Ascending aorta (tissue), 2 donors: ENCODE measurements around the gene EVC2. TPM values are rescaled to one million over a fixed set of nuclear protein-coding genes. Genes with fewer than 3 reads are reported as not detected.
A peak's percentile ranks its signal among the peaks of the same experiment; 100 is the strongest.

Source experiments
- DNase-seq, 2 donors: peaks; one replicate each; pipeline ENCODE4 v3.0.0-alpha.2; 2019; ENCODE audit warnings: low spot score in 2 of 2
- H3K27ac ChIP-seq, 2 donors: fragments of 200-600 bp; sonication (generic); one replicate each; pipeline ENCODE4 v1.5.1; 2016 to 2017; ENCODE audit warnings: mild to moderate bottlenecking in 1 of 2
- H3K27me3 ChIP-seq: fragments of 200-600 bp; sonication (generic); one replicate; pipeline ENCODE4 v1.5.1; 2017
- H3K36me3 ChIP-seq, 2 donors: fragments of 200-600 bp; sonication (generic); one replicate each; pipeline ENCODE4 v1.5.1; 2016
- H3K4me1 ChIP-seq, 2 donors: fragments of 200-600 bp; sonication (generic); one replicate each; pipeline ENCODE4 v1.5.1; 2016 to 2017; ENCODE audit warnings: mild to moderate bottlenecking in 1 of 2
- H3K4me3 ChIP-seq, 2 donors: fragments of 200-600 bp; sonication (generic); one replicate each; pipeline ENCODE4 v1.5.1; 2016 to 2017; ENCODE audit warnings: mild to moderate bottlenecking in 1 of 2
- H3K9me3 ChIP-seq, 2 donors: fragments of 200-600 bp; sonication (generic); one replicate each; pipeline ENCODE4 v1.5.1; 2016
- intact Hi-C: fragments of 100-400 bp; cut with DNase I; formaldehyde crosslinking; loops from one replicate; pipeline ENCODE4 v1.15.1; 2023
- total RNA-seq: library from RNA; depleted of rRNA; stranded (reverse); fragments of >200 nt; gene quantifications from one replicate; pipeline ENCODE4 v1.1.0, GENCODE V29; 2016
- TF ChIP-seq, protein P1 (sequence below), 3 experiments: fragments of 200-600 bp in 2 of 3; fragments of 450-650 bp in 1 of 3; sonication (generic) in 2 of 3; IDR thresholded peaks; one replicate each; pipeline ENCODE4 v1.5.1; 2016 to 2019; ENCODE audit warnings: antibody characterized with exemption in 3 of 3, mild to moderate bottlenecking in 1 of 3, moderate library complexity in 1 of 3

EVC2 gene
- total RNA-seq, 1 donor from 2014 or later, result 5.7 TPM

DNA sequence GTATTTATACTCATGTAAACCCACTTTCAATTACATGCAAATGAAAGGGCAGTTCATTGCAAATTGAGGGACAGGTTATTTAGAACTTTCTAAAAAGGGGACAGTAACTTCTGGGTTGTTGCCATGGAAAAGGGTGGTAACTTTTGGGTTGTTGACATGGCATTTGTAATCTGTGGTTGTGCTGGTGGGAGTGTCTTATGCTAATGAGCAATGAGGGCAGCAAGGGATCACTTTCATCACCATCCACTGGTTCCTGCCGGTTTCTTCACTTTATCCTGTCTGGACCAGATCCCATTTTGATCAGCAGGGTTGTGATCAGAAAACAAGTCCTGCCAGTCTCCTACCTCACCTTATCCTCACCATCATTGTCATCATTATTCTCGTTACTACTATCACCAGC, 34.6 kb upstream of the EVC2 start:
- TF ChIP-seq, protein P1, sequence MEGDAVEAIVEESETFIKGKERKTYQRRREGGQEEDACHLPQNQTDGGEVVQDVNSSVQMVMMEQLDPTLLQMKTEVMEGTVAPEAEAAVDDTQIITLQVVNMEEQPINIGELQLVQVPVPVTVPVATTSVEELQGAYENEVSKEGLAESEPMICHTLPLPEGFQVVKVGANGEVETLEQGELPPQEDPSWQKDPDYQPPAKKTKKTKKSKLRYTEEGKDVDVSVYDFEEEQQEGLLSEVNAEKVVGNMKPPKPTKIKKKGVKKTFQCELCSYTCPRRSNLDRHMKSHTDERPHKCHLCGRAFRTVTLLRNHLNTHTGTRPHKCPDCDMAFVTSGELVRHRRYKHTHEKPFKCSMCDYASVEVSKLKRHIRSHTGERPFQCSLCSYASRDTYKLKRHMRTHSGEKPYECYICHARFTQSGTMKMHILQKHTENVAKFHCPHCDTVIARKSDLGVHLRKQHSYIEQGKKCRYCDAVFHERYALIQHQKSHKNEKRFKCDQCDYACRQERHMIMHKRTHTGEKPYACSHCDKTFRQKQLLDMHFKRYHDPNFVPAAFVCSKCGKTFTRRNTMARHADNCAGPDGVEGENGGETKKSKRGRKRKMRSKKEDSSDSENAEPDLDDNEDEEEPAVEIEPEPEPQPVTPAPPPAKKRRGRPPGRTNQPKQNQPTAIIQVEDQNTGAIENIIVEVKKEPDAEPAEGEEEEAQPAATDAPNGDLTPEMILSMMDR (IDR thresholded peaks at IDR 0.05), result no peak
- H3K36me3 ChIP-seq, result peaks cover 17 to 42% of the 10 kb centered on the region in 2 donors
- H3K4me1 ChIP-seq, result peaks cover 5 to 9% of the 10 kb centered on the region in 2 donors

GRCh38 chr4:5742388-5742787, 34.0 kb upstream of the EVC2 start:
- no peaks in the 10 kb centered on the region for H3K27me3 ChIP-seq
- DNase-seq, result no peak
- intact Hi-C loops, result no loop called here
- no peak overlapping the region for H3K27ac ChIP-seq
- peaks cover 5 to 6% of the 10 kb centered on the region in 2 donors for H3K4me1 ChIP-seq
- H3K4me3 ChIP-seq, result no peak overlapping the region
- TF ChIP-seq, protein P1 (IDR thresholded peaks at IDR 0.05), result no peak
- H3K9me3 ChIP-seq, result no peaks in the 10 kb centered on the region
- H3K36me3 ChIP-seq, result peaks cover 17 to 44% of the 10 kb centered on the region in 2 donors

More for the DNA sequence above, 34.6 kb upstream of the EVC2 start:
- intact Hi-C loops, result no loop called here
- no peak overlapping the region for H3K27ac ChIP-seq
- no peaks in the 10 kb centered on the region for H3K9me3 ChIP-seq
- no peak for DNase-seq
- H3K4me3 ChIP-seq, result no peak overlapping the region
- H3K27me3 ChIP-seq, result no peaks in the 10 kb centered on the region

- no peaks in the 10 kb centered on the region for H3K9me3 ChIP-seq
- no peak overlapping the region for H3K27ac ChIP-seq
- H3K4me1 ChIP-seq, result no peaks in the 10 kb centered on the region
- intact Hi-C loops, result no loop called here
- H3K4me3 ChIP-seq, result no peak overlapping the region
- H3K27me3 ChIP-seq, result no peaks in the 10 kb centered on the region
- DNase-seq, result no peak
- TF ChIP-seq, protein P1 (IDR thresholded peaks at IDR 0.05), result no peak
- H3K36me3 ChIP-seq, result peaks cover 22 to 60% of the 10 kb centered on the region in 2 donors
Measured at GRCh38 chr4:5738061-5738460, 29.7 kb upstream of the EVC2 start.

GRCh38 chr4:5735463-5735862, 27.1 kb upstream of the EVC2 start:
- H3K9me3 ChIP-seq, result no peaks in the 10 kb centered on the region
- intact Hi-C loops, result no loop called here
- H3K27me3 ChIP-seq, result no peaks in the 10 kb centered on the region
- no peak overlapping the region for H3K27ac ChIP-seq
- no peak overlapping the region for H3K4me3 ChIP-seq
- H3K4me1 ChIP-seq, result peaks cover 4 to 9% of the 10 kb centered on the region in 2 donors
- no peak for DNase-seq
- peaks cover 14 to 53% of the 10 kb centered on the region in 2 donors for H3K36me3 ChIP-seq
- TF ChIP-seq, protein P1 (IDR thresholded peaks at IDR 0.05), result no peak

- no peaks in the 10 kb centered on the region for H3K27me3 ChIP-seq
- H3K4me1 ChIP-seq, result peaks cover 4 to 15% of the 10 kb centered on the region in 2 donors
- H3K36me3 ChIP-seq, result peaks cover 14 to 53% of the 10 kb centered on the region in 2 donors
- H3K9me3 ChIP-seq, result no peaks in the 10 kb centered on the region
- intact Hi-C loops, result no loop called here
- TF ChIP-seq, protein P1 (IDR thresholded peaks at IDR 0.05), result no peak
- H3K4me3 ChIP-seq, result no peak overlapping the region
- no peak overlapping the region for H3K27ac ChIP-seq
- no peak for DNase-seq
Measured at GRCh38 chr4:5734853-5735252, 26.5 kb upstream of the EVC2 start.

DNA sequence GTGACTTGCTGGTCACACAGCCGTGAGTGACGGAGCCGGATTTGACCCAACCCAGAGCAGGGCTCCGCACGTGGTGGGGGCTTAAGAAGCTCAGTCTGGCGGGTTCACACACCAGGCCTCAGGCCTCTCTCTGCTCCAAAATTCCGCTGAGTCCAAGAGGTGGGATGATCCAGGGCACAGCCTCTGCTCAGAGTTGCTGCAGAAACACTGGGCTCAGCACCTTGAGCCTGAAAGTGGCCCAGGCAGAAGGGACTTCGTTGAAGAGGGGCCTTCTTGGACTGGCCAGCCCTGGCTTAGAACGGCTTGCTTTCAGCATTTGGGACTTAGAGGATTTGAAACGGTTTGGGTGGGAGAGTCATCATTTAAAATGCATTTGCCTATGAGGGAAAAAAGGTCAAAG, 23.8 kb upstream of the EVC2 start:
- peaks cover 14 to 43% of the 10 kb centered on the region in 2 donors for H3K36me3 ChIP-seq
- TF ChIP-seq, protein P1 (IDR thresholded peaks at IDR 0.05), result no peak
- no peaks in the 10 kb centered on the region for H3K9me3 ChIP-seq
- peaks cover 4 to 20% of the 10 kb centered on the region in 2 donors for H3K4me1 ChIP-seq
- intact Hi-C loops, result no loop called here
- no peak for DNase-seq
- H3K27me3 ChIP-seq, result no peaks in the 10 kb centered on the region
- H3K27ac ChIP-seq, result peak overlapping the region; percentile 82 to 85
- H3K4me3 ChIP-seq, result no peak overlapping the region
